Left colon (tissue), 2 donors: ENCODE data around the gene PLXNC1. TPM values are rescaled to one million over a fixed set of nuclear protein-coding genes. Genes with fewer than 3 reads are reported as not detected.

Experiments
- ATAC-seq: fragments of 200-7000 bp; cut with Tn5 transposase; one replicate; pipeline ENCODE4 v1.9.1; 2020; ENCODE audit warnings: mild to moderate bottlenecking, moderate library complexity
- DNase-seq, 2 donors: peaks; one replicate each; pipeline ENCODE4 v3.0.0-alpha.2; 2020
- intact Hi-C, 2 donors: fragments of 100-400 bp; cut with DNase I in 1 of 2; cut with micrococcal nuclease in 1 of 2; formaldehyde crosslinking; loops; one replicate each; pipeline versions ENCODE4 v1.11.2 to v1.14.0; 2022; cut with DNase I, micrococcal nuclease
- total RNA-seq, 2 donors: library from RNA; stranded (reverse); fragmentation: NEBNext Ultra II Directional; extraction: Animal tissue kit (Norgen Biotek cat#: 25700); gene quantifications; one replicate each; pipeline ENCODE4 v1.2.1, GENCODE V29; 2021
- donor health status: DM: no; HTN: no; CAD: no.
- donor health status: DM: yes; HTN: yes; CAD: no.

PLXNC1 gene
- total RNA-seq, 2 donors from 2014 or later, result 7.4 to 11.2 TPM

GRCh38 chr12:94127239-94128131 is 20.9 kb upstream of the PLXNC1 start:
- DNase-seq (no peak), ATAC-seq (no peak)
- intact Hi-C loops, result no loop called here

DNA sequence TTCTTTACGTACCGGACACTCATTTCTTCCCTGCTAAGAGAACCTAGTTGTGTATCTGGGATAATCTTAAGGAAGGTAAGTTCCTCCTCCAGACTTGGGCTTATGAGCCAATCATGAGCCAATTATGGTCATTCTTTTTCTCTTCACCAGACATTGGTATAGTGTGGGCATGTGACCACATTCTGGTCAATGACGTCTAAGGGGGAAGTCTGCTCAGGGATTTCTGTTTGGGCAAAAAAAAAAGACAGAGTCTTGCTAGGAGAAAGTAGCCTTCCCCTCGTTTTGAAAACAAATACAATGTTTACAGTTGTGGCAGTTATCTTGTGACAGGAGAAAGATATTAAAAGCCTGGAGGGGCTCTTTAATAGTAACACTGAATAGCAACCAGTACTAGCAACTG is 20.1 kb upstream of the PLXNC1 start:
- no peak for ATAC-seq
- DNase-seq, result no peak
- intact Hi-C loops, result no loop called here

DNA sequence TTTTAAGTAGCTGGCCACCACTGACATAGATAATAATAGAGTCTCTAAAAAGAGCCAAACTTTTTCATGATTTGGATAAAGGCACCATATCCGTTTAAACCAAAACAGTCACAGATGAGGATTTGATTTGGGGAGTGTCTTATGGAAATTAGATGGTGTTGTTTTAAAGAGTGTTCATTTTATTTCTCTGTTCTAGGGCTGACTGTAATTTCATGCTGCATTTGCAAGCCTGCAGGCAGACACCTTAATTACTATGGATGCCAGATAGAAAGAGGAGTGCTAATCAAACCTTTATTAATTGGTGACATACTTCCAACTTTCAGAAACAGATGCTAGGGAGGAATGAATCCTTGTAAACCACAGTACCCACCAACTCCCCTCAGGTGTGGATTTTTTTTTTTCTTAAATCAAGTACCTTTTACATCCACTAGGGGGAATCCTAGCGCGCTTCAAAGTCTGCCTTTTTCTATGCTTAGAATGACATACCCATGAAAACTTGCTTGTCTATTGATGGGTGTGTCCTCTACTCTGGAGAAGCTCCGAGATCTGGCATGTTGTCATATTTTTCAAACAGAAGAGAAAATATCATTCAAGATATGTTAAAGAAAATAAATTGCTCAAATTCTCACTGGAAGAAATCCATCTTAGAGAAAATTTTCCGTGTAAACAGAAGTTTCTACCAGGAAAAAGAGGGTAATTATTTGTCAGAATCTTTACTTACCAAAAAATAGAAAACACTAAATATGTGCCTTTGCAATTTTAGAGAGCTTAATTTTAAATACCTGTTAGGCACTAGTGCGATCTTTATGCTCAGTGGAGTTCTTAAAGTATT is 14.2 kb upstream of the PLXNC1 start:
- ATAC-seq (peak; percentile 96), DNase-seq (no peak)
- intact Hi-C loops, result loop anchor here in 1 of 2 donors (5.0 to 10.0 kb wide), 2 partner anchors 301 to 398 kb away; no protein-coding TSS in a partner anchor

DNA sequence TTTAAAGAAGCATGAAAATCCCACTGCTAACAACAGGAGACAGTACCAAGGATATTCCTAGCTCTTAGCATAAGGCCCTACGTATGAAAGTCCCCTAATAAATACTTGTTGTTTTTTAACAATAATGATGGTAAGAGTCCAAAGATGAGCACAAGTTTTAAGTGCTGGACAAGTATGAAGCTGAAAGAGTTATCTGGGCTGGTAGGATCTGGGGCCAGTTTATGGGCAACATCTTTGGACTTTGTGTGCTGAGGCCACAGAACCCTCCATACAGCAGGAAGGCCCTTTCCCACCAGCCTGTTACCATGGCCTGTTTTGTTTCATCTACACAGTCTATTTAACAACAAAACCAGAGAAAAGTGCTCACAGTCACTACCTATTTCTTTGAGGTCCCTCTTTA is 12.5 kb upstream of the PLXNC1 start:
- ATAC-seq, result no peak
- no peak for DNase-seq
- intact Hi-C loops, result loop anchor here in 1 of 2 donors (10.0 kb wide), 1 partner anchor 299 kb away; no protein-coding TSS in a partner anchor

DNA sequence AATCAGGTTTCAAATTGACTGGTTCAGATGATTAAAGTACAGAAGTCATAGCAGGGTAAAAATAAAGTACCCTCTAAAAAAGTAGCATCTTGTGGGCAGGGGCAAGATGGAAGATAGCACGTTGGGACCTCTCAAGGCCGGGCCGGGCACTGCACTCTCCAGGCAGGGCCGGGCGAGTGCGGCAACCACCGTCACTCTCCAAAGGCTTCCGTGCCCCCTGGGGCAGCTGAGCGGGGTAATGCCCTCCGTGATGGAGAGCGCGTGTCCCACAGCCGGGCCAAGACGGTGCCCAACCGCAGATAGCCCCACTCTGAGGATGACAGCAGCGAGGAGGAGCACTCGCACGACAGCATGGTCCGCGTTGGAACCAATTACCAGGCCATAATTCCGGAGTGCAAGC is 8.6 kb upstream of the PLXNC1 start:
- intact Hi-C loops, result loop anchor here (10.0 kb wide), 1 partner anchor 295 kb away; no protein-coding TSS in a partner anchor
- no peak for DNase-seq
- ATAC-seq, result no peak

DNA sequence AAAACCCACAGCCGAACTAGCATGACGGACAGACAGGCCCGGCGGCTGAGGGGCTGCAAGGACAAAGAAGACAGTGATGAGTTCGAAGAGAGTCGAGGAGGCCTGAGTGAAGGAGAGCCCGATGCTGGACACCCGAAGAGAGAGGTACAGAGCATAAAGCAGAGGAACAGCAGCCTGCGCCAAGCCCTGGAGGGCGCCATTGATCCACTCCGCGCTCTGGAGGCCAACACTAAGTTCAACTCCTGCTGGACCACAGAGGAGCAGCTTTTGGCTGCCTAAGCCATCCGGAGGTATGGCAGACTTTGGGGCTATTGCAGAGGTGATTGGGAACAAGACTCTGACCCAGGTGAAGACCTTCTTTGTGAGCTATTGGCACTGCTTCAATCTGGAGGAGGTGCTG is 7.8 kb upstream of the PLXNC1 start:
- intact Hi-C loops, result loop anchor here in 1 of 2 donors (10.0 kb wide), 1 partner anchor 294 kb away; no protein-coding TSS in a partner anchor
- peak; percentile 77 for ATAC-seq
- DNase-seq, result peak in 1 of 2 donors; percentile 43

GRCh38 chr12:94141004-94141764 is 7.2 kb upstream of the PLXNC1 start:
- ATAC-seq (no peak), DNase-seq (no peak)
- intact Hi-C loops, result loop anchor here in 1 of 2 donors (10.0 kb wide), 1 partner anchor 294 kb away; no protein-coding TSS in a partner anchor

DNA sequence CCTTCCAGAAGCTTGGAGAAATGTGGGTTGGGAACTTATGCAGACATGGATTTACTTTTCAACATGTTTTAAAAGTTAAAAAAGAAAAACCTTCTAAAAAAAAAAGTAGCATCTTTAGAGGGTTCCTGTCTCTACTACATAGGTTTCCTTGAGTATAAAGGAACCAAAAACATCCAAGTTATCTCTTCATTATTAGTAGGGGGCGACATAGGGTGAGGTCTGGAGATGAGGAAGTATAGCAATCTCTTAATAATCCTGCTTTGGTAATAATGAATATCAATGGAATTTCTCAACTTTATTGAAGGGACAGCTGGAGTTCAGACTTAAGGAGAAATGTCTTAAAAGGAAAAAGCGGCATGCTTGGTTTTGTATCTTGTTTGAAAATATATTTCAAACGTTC is 6.5 kb upstream of the PLXNC1 start:
- ATAC-seq (no peak), DNase-seq (no peak)
- intact Hi-C loops, result loop anchor here in 1 of 2 donors (10.0 kb wide), 1 partner anchor 293 kb away; no protein-coding TSS in a partner anchor

- DNase-seq (no peak), ATAC-seq (no peak)
- intact Hi-C loops, result loop anchor here in 1 of 2 donors (10.0 kb wide), 1 partner anchor 291 kb away; no protein-coding TSS in a partner anchor
Observed at GRCh38 chr12:94143438-94143837, 4.9 kb upstream of the PLXNC1 start.

DNA sequence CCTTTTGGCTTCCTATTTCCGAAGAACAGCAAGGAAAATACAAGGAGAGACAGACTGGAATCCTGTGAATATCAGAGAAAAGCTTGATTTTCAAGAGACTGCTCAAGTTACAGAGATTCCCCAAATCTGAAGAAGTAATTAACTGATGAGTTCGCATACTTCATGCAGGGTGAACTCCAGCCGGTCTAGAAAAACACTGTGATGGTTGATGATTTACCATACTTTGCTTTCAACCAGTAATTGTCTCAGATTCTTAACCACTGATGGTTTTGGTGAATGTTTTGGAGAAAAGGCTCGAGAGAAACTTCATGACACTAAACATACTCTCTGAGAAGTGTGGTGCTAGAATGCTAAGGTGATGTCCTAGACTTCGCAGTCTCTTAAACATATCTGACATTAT is 4.4 kb upstream of the PLXNC1 start:
- ATAC-seq (no peak), DNase-seq (no peak)
- intact Hi-C loops, result loop anchor here in 1 of 2 donors (10.0 kb wide), 1 partner anchor 291 kb away; no protein-coding TSS in a partner anchor

DNA sequence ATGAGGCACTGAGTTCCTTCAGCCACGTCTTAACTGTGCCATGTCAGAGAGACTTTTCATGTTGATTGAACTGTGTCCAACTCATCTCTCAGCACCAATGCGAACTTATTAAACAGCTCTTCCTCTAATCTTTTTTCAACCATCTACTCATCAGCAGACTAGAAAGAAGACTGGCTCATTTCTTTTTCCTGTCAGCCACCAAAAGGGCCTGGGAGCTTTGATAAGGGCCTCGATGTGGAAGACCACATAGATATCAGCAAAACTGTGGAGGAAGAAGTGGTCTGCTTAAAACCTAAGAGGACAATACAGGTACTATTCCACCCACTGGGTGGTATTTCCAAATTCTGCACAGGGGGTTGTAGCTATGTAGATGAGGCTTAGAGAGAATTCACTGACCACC is 3.6 kb upstream of the PLXNC1 start:
- DNase-seq (no peak), ATAC-seq (no peak)
- intact Hi-C loops, result loop anchor here in 1 of 2 donors (5.0 to 10.0 kb wide), 2 partner anchors 290 to 388 kb away; no protein-coding TSS in a partner anchor

DNA sequence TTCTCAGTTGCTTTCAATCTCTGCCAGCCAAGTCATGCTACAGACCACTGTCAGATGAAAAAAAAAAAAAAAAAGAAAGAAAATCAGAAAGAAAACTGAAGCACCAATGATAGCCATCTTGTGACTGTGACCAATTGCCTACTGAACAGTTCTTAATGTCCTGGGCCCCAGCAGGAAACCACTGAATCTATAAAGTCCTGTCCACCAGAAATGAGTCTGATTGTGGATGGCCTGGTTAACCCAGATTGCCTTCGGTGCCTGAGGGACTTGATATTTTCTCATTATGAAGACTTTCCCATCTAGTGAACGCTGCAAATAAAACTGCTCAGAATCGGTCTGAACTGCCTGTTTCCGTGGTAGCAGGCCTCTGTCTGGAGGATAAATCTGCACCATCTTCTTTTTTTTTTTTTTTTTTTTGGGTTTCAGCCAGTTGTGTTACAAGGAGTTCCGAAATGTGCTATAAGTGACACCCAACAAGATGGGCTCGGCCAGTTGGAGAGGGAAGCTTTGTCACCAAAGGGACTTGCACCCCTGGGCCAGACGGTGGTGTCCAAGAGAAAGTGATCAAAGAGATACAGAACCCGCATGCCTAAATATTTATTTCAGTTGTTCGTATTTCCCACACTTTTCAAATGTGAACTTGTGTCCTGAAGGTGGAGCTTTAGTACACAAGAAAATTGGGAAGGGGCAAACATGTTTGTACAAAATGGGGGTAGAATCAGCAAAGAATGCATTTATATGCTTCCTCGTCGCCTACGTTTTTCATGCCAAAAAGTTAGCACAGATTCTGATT is 3.0 kb upstream of the PLXNC1 start:
- ATAC-seq (no peak), DNase-seq (no peak)
- intact Hi-C loops, result loop anchor here in 1 of 2 donors (5.0 to 10.0 kb wide), 2 partner anchors 289 to 387 kb away; no protein-coding TSS in a partner anchor

GRCh38 chr12:94146166-94146936 is 2.0 kb upstream of the PLXNC1 start:
- intact Hi-C loops, result loop anchor here in 1 of 2 donors (5.0 to 10.0 kb wide), 2 partner anchors 288 to 386 kb away; no protein-coding TSS in a partner anchor
- DNase-seq (no peak), ATAC-seq (no peak)

GRCh38 chr12:94147387-94147990 is 888 bp upstream of the PLXNC1 start:
- no peak for DNase-seq
- intact Hi-C loops, result loop anchor here in 1 of 2 donors (5.0 to 10.0 kb wide), 2 partner anchors 287 to 385 kb away; no protein-coding TSS in a partner anchor
- ATAC-seq, result no peak

GRCh38 chr12:94148739-94149118 is 352 bp downstream of the PLXNC1 start:
- intact Hi-C loops, result loop anchor here in 1 of 2 donors (5.0 to 10.0 kb wide), 2 partner anchors 286 to 384 kb away; no protein-coding TSS in a partner anchor
- ATAC-seq (no peak), DNase-seq (no peak)

- peak; percentile 31 for ATAC-seq
- intact Hi-C loops, result loop anchor here in 1 of 2 donors (5.0 to 10.0 kb wide), 2 partner anchors 286 to 383 kb away; no protein-coding TSS in a partner anchor
- peak; percentile 56 to 71 for DNase-seq
Observed at GRCh38 chr12:94149119-94149780, 873 bp downstream of the PLXNC1 start.
